CD14-positive monocyte (primary cell): ENCODE results near the gene PCDHGA6. TPM values are rescaled to one million over a fixed set of nuclear protein-coding genes. Genes with fewer than 3 reads are reported as not detected.
A peak's percentile ranks its signal among the peaks of the same experiment; 100 is the strongest.

Experiments
- DNase-seq, 3 donors: peaks; one replicate each; pipeline ENCODE4 v3.0.0-alpha.2; 2011 to 2022
- H2AFZ ChIP-seq: 2 replicates; pipeline ENCODE4 v1.6.0; 2012; ENCODE audit warnings: mild to moderate bottlenecking, low read depth, low read length, inconsistent platforms; ENCODE audit not compliant: insufficient read depth, poor library complexity, severe bottlenecking
- H3K27ac ChIP-seq, 2 donors: 1 replicate in 1 of 2; 2 replicates in 1 of 2; pipeline ENCODE4 v1.5.1; 2012 to 2013; ENCODE audit warnings: low read length in 2 of 2, control low read depth in 1 of 2, inconsistent platforms in 1 of 2, low read depth in 1 of 2, mild to moderate bottlenecking in 1 of 2
- H3K27me3 ChIP-seq, 2 donors: one replicate each; pipeline versions ENCODE4 v1.6.0 to v1.6.1; 2011 to 2013; ENCODE audit warnings: low read length in 2 of 2; ENCODE audit not compliant: control insufficient read depth in 2 of 2, insufficient read depth in 2 of 2
- H3K36me3 ChIP-seq, 2 donors: replicated peaks in 1 of 2; 1 replicate in 1 of 2; 2 replicates in 1 of 2; pipeline versions ENCODE4 v1.5.1 to v1.6.1; 2012 to 2013; ENCODE audit warnings: low read length in 2 of 2, control low read depth in 1 of 2, inconsistent platforms in 1 of 2, mild to moderate bottlenecking in 1 of 2; ENCODE audit not compliant: insufficient read depth in 2 of 2, control insufficient read depth in 1 of 2
- H3K4me1 ChIP-seq, 2 donors: 1 replicate in 1 of 2; 2 replicates in 1 of 2; pipeline versions ENCODE4 v1.5.1 to v1.6.1; 2012 to 2013; ENCODE audit warnings: low read length in 2 of 2, control low read depth in 1 of 2, inconsistent platforms in 1 of 2, mild to moderate bottlenecking in 1 of 2, moderate library complexity in 1 of 2; ENCODE audit not compliant: insufficient read depth in 2 of 2, control insufficient read depth in 1 of 2
- H3K4me2 ChIP-seq: replicated peaks from 2 replicates; pipeline ENCODE3; 2012; ENCODE audit warnings: low read length, moderate library complexity, mild to moderate bottlenecking; ENCODE audit not compliant: poor library complexity, severe bottlenecking; ENCODE audit errors: extremely low read depth
- H3K4me3 ChIP-seq, 3 experiments: fragments of 200-600 bp in 1 of 3; sonication (generic) in 1 of 3; replicated peaks in 1 of 3; 1 replicate in 2 of 3; 2 replicates in 1 of 3; pipeline ENCODE4 v1.5.1; 2011 to 2013; ENCODE audit warnings: low read length in 3 of 3, mild to moderate bottlenecking in 3 of 3, control low read depth in 2 of 3, low read depth in 2 of 3, inconsistent platforms in 1 of 3, moderate library complexity in 1 of 3
- H3K79me2 ChIP-seq: 2 replicates; pipeline ENCODE4 v1.6.0; 2012; ENCODE audit warnings: mild to moderate bottlenecking, control low read depth, inconsistent platforms, low read length, moderate library complexity; ENCODE audit not compliant: insufficient read depth
- H3K9ac ChIP-seq: 2 replicates; pipeline ENCODE4 v1.6.0; 2017; ENCODE audit warnings: low read length, mild to moderate bottlenecking; ENCODE audit not compliant: insufficient read depth, poor library complexity, severe bottlenecking
- H3K9me3 ChIP-seq, 2 donors: replicated peaks in 1 of 2; 1 replicate in 1 of 2; 2 replicates in 1 of 2; pipeline versions ENCODE4 v1.5.1 to v1.6.1; 2012 to 2013; ENCODE audit warnings: low read length in 2 of 2, control low read depth in 1 of 2; ENCODE audit not compliant: control insufficient read depth in 1 of 2, insufficient read depth in 1 of 2
- H4K20me1 ChIP-seq: 2 replicates; pipeline ENCODE4 v1.6.0; 2012; ENCODE audit warnings: mild to moderate bottlenecking, low read length, control low read depth, moderate library complexity; ENCODE audit not compliant: insufficient read depth
- H3K27ac Mint-ChIP-seq, 7 donors: one replicate each; pipeline ENCODE4 v1.8.0; 2020; ENCODE audit warnings: mild to moderate bottlenecking in 7 of 7, mixed read lengths in 7 of 7, moderate library complexity in 6 of 7, inconsistent platforms in 2 of 7
- H3K27me3 Mint-ChIP-seq, 3 donors: one replicate each; pipeline ENCODE4 v1.8.0; 2021 to 2022; ENCODE audit warnings: low read depth in 3 of 3, mild to moderate bottlenecking in 3 of 3, mixed read lengths in 3 of 3, moderate library complexity in 3 of 3, inconsistent platforms in 1 of 3
- H3K36me3 Mint-ChIP-seq, 2 donors: one replicate each; pipeline ENCODE4 v1.8.0; 2020; ENCODE audit warnings: mixed read lengths in 2 of 2, inconsistent platforms in 1 of 2, mild to moderate bottlenecking in 1 of 2
- H3K4me1 Mint-ChIP-seq: one replicate; pipeline ENCODE4 v1.8.0; 2020; ENCODE audit warnings: mild to moderate bottlenecking, mixed read lengths
- H3K4me3 Mint-ChIP-seq, 2 donors: one replicate each; pipeline ENCODE4 v1.8.0; 2020; ENCODE audit warnings: mild to moderate bottlenecking in 2 of 2, mixed read lengths in 2 of 2, moderate library complexity in 1 of 2
- H3K9me3 Mint-ChIP-seq, 7 donors: one replicate each; pipeline ENCODE4 v1.8.0; 2020 to 2022; ENCODE audit warnings: mixed read lengths in 7 of 7, mild to moderate bottlenecking in 6 of 7, moderate library complexity in 6 of 7, inconsistent platforms in 2 of 7
- CTCF ChIP-seq: fragments of 200-600 bp; IDR thresholded peaks from one replicate; pipeline ENCODE4 v1.8.0; 2022; ENCODE audit warnings: antibody characterized with exemption, mild to moderate bottlenecking
- WGBS: methylation state at CpG from one replicate; pipeline ENCODE4 v1.1.5; 2013; ENCODE audit warnings: missing lambda C conversion rate; ENCODE audit not compliant: insufficient coverage; 5-methylcytosine and 5-hydroxymethylcytosine counted together
- intact Hi-C, 2 donors: fragments of 100-400 bp; cut with micrococcal nuclease; formaldehyde crosslinking; loops; one replicate each; pipeline versions ENCODE4 v1.15.0 to v1.15.1; 2023
- polyA plus RNA-seq, 3 donors: library from polyadenylated mRNA; depleted of rRNA in 1 of 3; unstranded in 2 of 3; stranded (reverse) in 1 of 3; fragments of 300-500 nt in 2 of 3; fragments of >200 nt in 1 of 3; fragmentation: Illumina TruSeq in 2 of 3; gene quantifications; 1 replicate in 2 of 3; 2 replicates in 1 of 3; pipeline ENCODE4 v1.2.3, GENCODE V29; 2012 to 2021

PCDHGA6 gene
- polyA plus RNA-seq, 3 donors: not detected

DNA sequence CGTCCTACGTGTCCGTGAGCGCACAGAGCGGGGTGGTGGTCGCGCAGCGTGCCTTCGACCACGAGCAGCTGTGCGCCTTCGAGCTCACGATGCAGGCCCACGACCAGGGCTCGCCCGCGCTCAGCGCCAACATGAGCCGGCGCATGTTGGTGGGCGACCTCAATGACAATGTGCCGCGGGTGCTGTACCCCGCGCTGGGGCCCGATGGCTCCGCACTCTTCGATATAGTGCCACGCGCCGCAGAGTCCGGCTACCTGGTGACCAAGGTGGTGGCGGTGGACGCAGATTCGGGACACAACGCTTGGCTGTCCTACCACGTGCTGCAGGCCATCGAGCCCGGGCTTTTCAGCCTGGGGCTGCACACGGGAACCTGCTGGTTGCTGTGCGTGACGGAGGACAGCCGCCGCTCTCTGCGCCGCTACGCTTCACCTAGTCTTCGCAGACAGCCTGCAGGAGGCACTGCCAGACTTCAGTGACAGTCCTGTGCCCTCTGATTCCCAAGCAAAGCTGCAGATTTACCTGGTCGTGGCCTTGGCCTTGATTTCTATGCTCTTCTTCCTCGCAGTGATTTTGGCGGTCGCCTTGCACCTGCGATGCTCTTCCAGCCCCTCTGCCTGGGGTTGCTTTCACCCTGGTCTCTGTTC is 54.2 kb downstream of the PCDHGA6 start:
- DNase-seq: no peak
- peaks cover 57 to 99% of the 10 kb centered on the region in 2 donors for H3K27me3 ChIP-seq
- H3K4me3 Mint-ChIP-seq: peak overlapping the region in 1 of 2 donors; percentile 67
- no peak overlapping the region for H2AFZ ChIP-seq
- no peak overlapping the region for H3K27ac ChIP-seq
- no peaks in the 10 kb centered on the region for H4K20me1 ChIP-seq
- no peak overlapping the region for H3K9ac ChIP-seq
- peaks cover 76 to 88% (median 82%) of the 10 kb centered on the region in 3 donors for H3K27me3 Mint-ChIP-seq
- H3K36me3 ChIP-seq: no peaks in the 10 kb centered on the region
- peaks cover 28 to 56% (median 45%) of the 10 kb centered on the region in 7 donors for H3K9me3 Mint-ChIP-seq
- intact Hi-C loops: no loop called here
- no peaks in the 10 kb centered on the region for H3K79me2 ChIP-seq
- peak overlapping the region in 1 of 7 donors; percentile 60 for H3K27ac Mint-ChIP-seq
- H3K4me1 Mint-ChIP-seq: peaks cover 21% of the 10 kb centered on the region
- no peak overlapping the region for H3K4me3 ChIP-seq
- peaks cover 17 to 19% of the 10 kb centered on the region in 2 donors for H3K4me1 ChIP-seq
- H3K4me2 ChIP-seq: no peak overlapping the region
- no peak for TF ChIP-seq CTCF
- H3K36me3 Mint-ChIP-seq: peaks cover 18 to 22% of the 10 kb centered on the region in 2 donors
- WGBS: 60% methylated on average over 51 of the region's 53 CpGs
- peaks cover 45 to 51% of the 10 kb centered on the region in 2 donors for H3K9me3 ChIP-seq

Other genes with a start within 250 kb of the PCDHGA6 start
- not detected for gene PCDHB5, start 238.7 kb upstream of the PCDHGA6 start, polyA plus RNA-seq
- not detected for gene PCDHB6, start 223.8 kb upstream of the PCDHGA6 start, polyA plus RNA-seq
- not detected for gene PCDHB7, start 201.2 kb upstream of the PCDHGA6 start, polyA plus RNA-seq
- not detected for gene PCDHB8, start 196.1 kb upstream of the PCDHGA6 start, polyA plus RNA-seq
- gene PCDHB16, start 191.5 kb upstream of the PCDHGA6 start, polyA plus RNA-seq: not detected
- not detected for gene PCDHB9, start 186.7 kb upstream of the PCDHGA6 start, polyA plus RNA-seq
- gene PCDHB10, start 181.5 kb upstream of the PCDHGA6 start, polyA plus RNA-seq: not detected
- gene PCDHB11, start 174.3 kb upstream of the PCDHGA6 start, polyA plus RNA-seq: not detected
- not detected for gene PCDHB12, start 165.2 kb upstream of the PCDHGA6 start, polyA plus RNA-seq
- not detected for gene PCDHB13, start 160.0 kb upstream of the PCDHGA6 start, polyA plus RNA-seq
- gene PCDHB14, start 150.5 kb upstream of the PCDHGA6 start, polyA plus RNA-seq: not detected
- gene PCDHB15, start 128.5 kb upstream of the PCDHGA6 start, polyA plus RNA-seq: not detected
- gene SLC25A2, start 69.8 kb upstream of the PCDHGA6 start, polyA plus RNA-seq: not detected
- 10 to 100 TPM; 11.8 to 57.5 (median 52.7) TPM for gene TAF7, start 53.1 kb upstream of the PCDHGA6 start, polyA plus RNA-seq
- not detected for gene PCDHGA1, start 43.4 kb upstream of the PCDHGA6 start, polyA plus RNA-seq
- not detected for gene PCDHGA2, start 35.1 kb upstream of the PCDHGA6 start, polyA plus RNA-seq
- gene PCDHGA3, start 30.1 kb upstream of the PCDHGA6 start, polyA plus RNA-seq: not detected
- gene PCDHGB1, start 23.8 kb upstream of the PCDHGA6 start, polyA plus RNA-seq: not detected
- under 1 TPM in 1 of 3 donors, not detected in 2; 0.03 TPM for gene PCDHGA4, start 18.9 kb upstream of the PCDHGA6 start, polyA plus RNA-seq
- under 1 TPM in 1 of 3 donors, not detected in 2; 0.01 TPM for gene PCDHGB2, start 13.9 kb upstream of the PCDHGA6 start, polyA plus RNA-seq
- not detected for gene PCDHGA5, start 9.7 kb upstream of the PCDHGA6 start, polyA plus RNA-seq
- not detected for gene PCDHGB3, start 3.6 kb upstream of the PCDHGA6 start, polyA plus RNA-seq
- gene PCDHGA7, start 8.9 kb downstream of the PCDHGA6 start, polyA plus RNA-seq: not detected
- gene PCDHGB4, start 13.8 kb downstream of the PCDHGA6 start, polyA plus RNA-seq: not detected
- not detected for gene PCDHGA8, start 18.7 kb downstream of the PCDHGA6 start, polyA plus RNA-seq
- under 1 TPM in 2 of 3 donors, not detected in 1; 0.01 to 0.08 TPM for gene PCDHGB5, start 24.1 kb downstream of the PCDHGA6 start, polyA plus RNA-seq
- not detected for gene PCDHGA9, start 28.9 kb downstream of the PCDHGA6 start, polyA plus RNA-seq
- under 1 TPM in 2 of 3 donors, not detected in 1; 0.01 to 0.06 TPM for gene PCDHGB6, start 34.1 kb downstream of the PCDHGA6 start, polyA plus RNA-seq
- not detected for gene PCDHGA10, start 39.1 kb downstream of the PCDHGA6 start, polyA plus RNA-seq
- gene PCDHGB7, start 43.8 kb downstream of the PCDHGA6 start, polyA plus RNA-seq: under 1 TPM in 1 of 3 donors, not detected in 2; 0.04 TPM
- gene PCDHGA11, start 47.2 kb downstream of the PCDHGA6 start, polyA plus RNA-seq: not detected
- gene PCDHGA12, start 56.6 kb downstream of the PCDHGA6 start, polyA plus RNA-seq: under 1 TPM in 1 of 3 donors, not detected in 2; 0.01 TPM
- gene PCDHGC3, start 102.1 kb downstream of the PCDHGA6 start, polyA plus RNA-seq: under 1 TPM in 1 of 3 donors, not detected in 2; 0.33 TPM
- gene PCDHGC4, start 111.1 kb downstream of the PCDHGA6 start, polyA plus RNA-seq: not detected
- not detected for gene PCDHGC5, start 115.2 kb downstream of the PCDHGA6 start, polyA plus RNA-seq
- gene DIAPH1, start 245.1 kb downstream of the PCDHGA6 start, polyA plus RNA-seq: 100 to 1,000 TPM in 1 of 3 donors, 10 to 100 TPM in 2; 60.2 to 140 (median 98.6) TPM